Upper lobe of right lung (tissue), 1 donor: ENCODE data around the gene PEPD. TPM values are rescaled to one million over a fixed set of nuclear protein-coding genes. Genes with fewer than 3 reads are reported as not detected.

Experiments
- ATAC-seq: fragments of 200-7000 bp; cut with Tn5 transposase; one replicate; pipeline ENCODE4 v1.9.1; 2020; ENCODE audit warnings: mild to moderate bottlenecking, moderate library complexity
- DNase-seq: peaks from one replicate; pipeline ENCODE4 v3.0.0-alpha.2; 2020
- H3K27ac ChIP-seq: fragments of 200-600 bp; one replicate; pipeline ENCODE4 v1.8.0; 2022
- H3K27me3 ChIP-seq: fragments of 200-600 bp; one replicate; pipeline ENCODE4 v1.8.0; 2022; ENCODE audit warnings: mild to moderate bottlenecking
- H3K36me3 ChIP-seq: fragments of 200-600 bp; one replicate; pipeline ENCODE4 v1.8.0; 2022
- H3K4me1 ChIP-seq: fragments of 200-600 bp; one replicate; pipeline ENCODE4 v1.8.0; 2022
- H3K4me3 ChIP-seq: fragments of 200-600 bp; one replicate; pipeline ENCODE4 v1.8.0; 2022; ENCODE audit warnings: mild to moderate bottlenecking
- H3K9me3 ChIP-seq: fragments of 200-600 bp; one replicate; pipeline ENCODE4 v1.8.0; 2022
- CTCF ChIP-seq: fragments of 200-600 bp; IDR thresholded peaks from one replicate; pipeline ENCODE4 v1.8.0; 2022; ENCODE audit warnings: antibody characterized with exemption
- intact Hi-C: fragments of 100-400 bp; cut with DNase I; formaldehyde crosslinking; loops from one replicate; pipeline ENCODE4 v1.11.0; 2022
- total RNA-seq: library from RNA; stranded (reverse); fragmentation: NEBNext Ultra II Directional; extraction: Animal tissue kit (Norgen Biotek cat#: 25700); gene quantifications from one replicate; pipeline ENCODE4 v1.2.1, GENCODE V29; 2021
- donor health status: DM: no; HTN: yes; CAD: no; lungs with severe emphysema.

The PEPD gene
- total RNA-seq, 1 donor from 2014 or later, result 78.4 TPM

DNA sequence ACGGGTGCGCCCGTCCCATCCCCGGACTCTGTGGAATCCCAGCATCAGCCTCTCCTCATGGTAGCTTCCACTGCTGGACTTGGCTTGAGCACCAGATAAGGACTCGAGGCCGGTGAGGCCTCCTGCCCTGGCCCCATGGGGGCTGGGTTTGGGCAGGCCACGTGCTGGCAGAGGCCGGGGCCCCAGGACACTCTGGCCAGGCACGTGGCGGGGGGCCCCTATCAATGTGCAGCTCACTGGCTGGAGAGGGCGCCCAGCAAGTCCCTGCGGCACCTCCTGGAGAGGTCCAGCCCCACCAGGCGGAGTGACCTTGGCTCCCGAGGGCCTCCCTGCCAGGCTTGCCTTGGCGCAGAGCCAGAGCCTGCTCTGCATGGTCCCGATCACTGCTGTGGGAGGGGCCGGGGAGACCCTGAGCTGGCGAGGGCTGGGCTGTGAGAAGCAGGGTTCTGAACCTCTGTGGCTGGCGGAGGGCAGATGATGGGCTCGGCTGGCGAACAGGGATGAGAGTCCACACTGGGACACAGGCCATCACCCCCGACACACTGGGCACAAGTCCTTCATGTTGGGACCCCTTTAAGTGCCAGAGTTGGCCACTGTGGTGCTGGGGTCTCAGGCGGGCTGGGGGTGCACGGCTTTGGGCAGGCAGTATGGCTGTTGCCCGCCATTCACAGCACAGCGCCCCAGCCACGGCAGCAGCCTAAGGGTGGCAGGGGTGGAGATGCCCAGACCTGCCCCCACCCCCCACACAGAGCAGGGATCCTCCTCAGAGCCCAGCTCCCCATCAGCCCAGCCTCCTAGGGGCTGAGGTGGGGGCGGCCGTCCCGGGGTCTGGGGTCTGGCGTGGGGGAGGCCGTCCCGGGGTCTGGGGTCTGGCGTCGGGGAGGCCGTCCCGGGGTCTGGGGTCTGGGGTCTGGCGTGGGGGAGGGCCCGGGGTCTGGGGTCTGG lies 129.0 kb downstream of the PEPD start:
- no peak for TF ChIP-seq CTCF
- intact Hi-C loops, result no loop called here
- DNase-seq (peak; percentile 69), ATAC-seq (no peak)
- no peak overlapping the region for H3K27ac ChIP-seq
- no peaks in the 10 kb centered on the region for H3K9me3 ChIP-seq
- no peaks in the 10 kb centered on the region for H3K27me3 ChIP-seq
- no peak overlapping the region for H3K4me3 ChIP-seq
- peaks cover 3% of the 10 kb centered on the region for H3K36me3 ChIP-seq
- peaks cover 73% of the 10 kb centered on the region for H3K4me1 ChIP-seq

- Histone ChIP-seq H3K36me3 (peaks cover 12% of the 10 kb centered on the region), H3K27me3 (no peaks in the 10 kb centered on the region), H3K27ac (no peak overlapping the region), H3K4me1 (peaks cover 73% of the 10 kb centered on the region), H3K9me3 (no peaks in the 10 kb centered on the region), H3K4me3 (no peak overlapping the region)
- ATAC-seq (no peak), DNase-seq (no peak)
- TF ChIP-seq CTCF, result no peak
- intact Hi-C loops, result no loop called here
Measured at GRCh38 chr19:33391631-33392249, 129.9 kb downstream of the PEPD start.

DNA sequence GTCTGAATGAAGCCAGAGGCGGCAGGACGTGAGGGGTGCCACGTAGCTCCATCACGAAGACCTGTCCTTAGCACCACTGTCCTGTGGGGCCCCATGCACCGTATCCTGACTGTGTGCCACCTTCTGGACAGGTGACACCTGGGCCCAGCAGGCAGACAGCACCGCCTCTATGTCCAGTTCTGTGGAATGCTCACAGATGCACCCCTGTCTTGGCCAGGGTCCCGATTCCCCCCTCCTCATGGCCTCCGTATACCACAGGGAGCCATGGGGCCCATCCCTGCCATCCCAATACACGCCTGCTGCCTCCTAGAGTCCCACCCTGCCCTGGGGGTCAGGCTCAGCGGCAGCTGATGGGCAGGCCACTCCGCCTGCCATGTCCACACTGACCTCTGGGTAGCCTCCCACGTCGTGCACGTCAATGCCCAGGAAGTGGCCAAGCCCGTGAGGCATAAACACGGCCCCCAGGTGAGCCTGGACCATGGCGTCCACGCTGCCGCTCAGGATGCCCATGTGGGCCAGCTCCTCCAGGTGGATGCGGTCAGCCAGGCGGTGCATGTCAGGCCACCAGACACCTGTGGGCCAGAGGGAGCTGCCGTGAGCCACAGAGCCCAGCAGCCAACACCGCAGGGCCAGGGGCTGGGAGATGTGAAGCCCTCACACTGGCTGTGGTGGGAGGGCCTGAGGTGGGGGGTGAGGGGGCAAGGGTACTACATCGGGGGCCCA lies 130.5 kb downstream of the PEPD start:
- H3K9me3 ChIP-seq, result no peaks in the 10 kb centered on the region
- H3K4me3 ChIP-seq, result no peak overlapping the region
- peaks cover 14% of the 10 kb centered on the region for H3K36me3 ChIP-seq
- no peak for TF ChIP-seq CTCF
- intact Hi-C loops, result no loop called here
- H3K27me3 ChIP-seq, result no peaks in the 10 kb centered on the region
- H3K4me1 ChIP-seq, result peaks cover 71% of the 10 kb centered on the region
- no peak overlapping the region for H3K27ac ChIP-seq
- DNase-seq, result no peak
- ATAC-seq, result no peak

DNA sequence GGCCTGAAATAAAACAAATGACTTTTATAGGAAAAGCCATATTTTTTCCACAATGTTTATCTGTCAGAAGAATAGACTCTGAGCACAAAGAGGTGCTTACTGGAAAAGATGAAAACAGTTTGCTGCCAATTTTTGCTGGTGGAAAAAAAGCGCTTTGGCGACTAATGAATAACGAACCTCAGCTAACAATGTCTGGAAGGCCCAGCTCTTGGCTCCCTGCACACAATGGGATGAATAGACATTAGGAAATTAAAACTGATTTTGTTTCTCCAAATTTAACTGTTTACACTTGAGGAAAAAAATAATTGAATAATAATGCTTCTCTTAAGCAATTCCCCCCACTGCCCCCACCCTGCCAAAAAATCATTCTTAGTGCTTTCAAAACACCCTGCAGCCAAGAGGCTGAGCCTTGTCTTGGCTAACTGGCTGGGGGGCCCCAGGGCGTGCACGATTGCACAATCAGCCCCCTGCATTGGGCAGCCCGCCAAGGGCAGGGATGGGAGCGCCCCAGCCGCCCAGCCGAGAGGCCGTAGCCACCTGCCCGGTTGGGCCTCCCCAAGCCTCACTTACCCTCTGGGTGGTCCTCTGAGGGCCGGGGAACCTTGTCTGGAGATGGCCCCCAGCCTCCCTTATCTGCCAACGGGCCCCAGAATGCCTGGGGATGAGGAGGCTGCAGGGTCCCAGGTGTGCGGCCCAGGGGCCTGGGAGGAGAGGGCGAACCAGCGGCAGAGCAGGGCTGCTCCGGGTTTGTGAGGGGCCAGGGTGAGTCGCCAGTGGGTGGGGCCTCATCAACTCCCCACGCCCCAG lies 131.3 kb downstream of the PEPD start:
- TF ChIP-seq CTCF, result no peak
- peak overlapping the region; percentile 66 for H3K27ac ChIP-seq
- ATAC-seq, result no peak
- H3K36me3 ChIP-seq, result peaks cover 14% of the 10 kb centered on the region
- peak; percentile 75 for DNase-seq
- peaks cover 64% of the 10 kb centered on the region for H3K4me1 ChIP-seq
- H3K27me3 ChIP-seq, result no peaks in the 10 kb centered on the region
- H3K9me3 ChIP-seq, result no peaks in the 10 kb centered on the region
- intact Hi-C loops, result no loop called here
- no peak overlapping the region for H3K4me3 ChIP-seq
